Measurements from ENCODE around the gene RALGAPA2. TPM values are rescaled to one million over a fixed set of nuclear protein-coding genes. Genes with fewer than 3 reads are reported as not detected.

RALGAPA2 gene
- total RNA-seq, 4 donors from 2014 or later, result 25.9 to 48.9 (median 38.6) TPM

DNA sequence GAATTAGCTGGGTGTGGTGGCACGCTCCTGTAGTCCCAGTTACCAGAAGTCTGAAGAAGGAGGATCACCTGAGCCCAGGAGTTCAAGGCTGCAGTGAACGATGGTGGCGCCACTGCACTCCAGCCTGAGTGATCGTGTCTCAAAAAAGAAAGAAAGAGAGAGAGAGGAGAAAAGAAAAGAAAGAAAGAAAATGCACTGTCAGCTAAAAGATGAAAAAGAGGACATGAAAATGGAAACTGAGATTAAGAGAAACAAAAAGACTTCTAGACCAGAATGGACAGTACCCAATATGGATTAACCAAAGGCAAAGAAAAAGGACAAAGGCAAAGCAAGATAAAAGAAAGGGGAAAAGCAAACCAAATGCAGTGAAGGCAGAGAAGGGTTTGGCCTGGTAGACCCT, 9.0 kb upstream of the RALGAPA2 start:
- Histone ChIP-seq H3K36me3 (no peaks in the 10 kb centered on the region), H3K4me1 (no peaks in the 10 kb centered on the region), H3K27me3 (no peaks in the 10 kb centered on the region), H3K27ac (no peak overlapping the region), H3K9me3 (no peaks in the 10 kb centered on the region), H3K4me3 (no peak overlapping the region)
- no peak for TF ChIP-seq POLR2A (IDR thresholded peaks at IDR 0.05)
- TF ChIP-seq, protein P1, sequence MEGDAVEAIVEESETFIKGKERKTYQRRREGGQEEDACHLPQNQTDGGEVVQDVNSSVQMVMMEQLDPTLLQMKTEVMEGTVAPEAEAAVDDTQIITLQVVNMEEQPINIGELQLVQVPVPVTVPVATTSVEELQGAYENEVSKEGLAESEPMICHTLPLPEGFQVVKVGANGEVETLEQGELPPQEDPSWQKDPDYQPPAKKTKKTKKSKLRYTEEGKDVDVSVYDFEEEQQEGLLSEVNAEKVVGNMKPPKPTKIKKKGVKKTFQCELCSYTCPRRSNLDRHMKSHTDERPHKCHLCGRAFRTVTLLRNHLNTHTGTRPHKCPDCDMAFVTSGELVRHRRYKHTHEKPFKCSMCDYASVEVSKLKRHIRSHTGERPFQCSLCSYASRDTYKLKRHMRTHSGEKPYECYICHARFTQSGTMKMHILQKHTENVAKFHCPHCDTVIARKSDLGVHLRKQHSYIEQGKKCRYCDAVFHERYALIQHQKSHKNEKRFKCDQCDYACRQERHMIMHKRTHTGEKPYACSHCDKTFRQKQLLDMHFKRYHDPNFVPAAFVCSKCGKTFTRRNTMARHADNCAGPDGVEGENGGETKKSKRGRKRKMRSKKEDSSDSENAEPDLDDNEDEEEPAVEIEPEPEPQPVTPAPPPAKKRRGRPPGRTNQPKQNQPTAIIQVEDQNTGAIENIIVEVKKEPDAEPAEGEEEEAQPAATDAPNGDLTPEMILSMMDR (IDR thresholded peaks at IDR 0.05), result no peak
- intact Hi-C loops (cut with DNase I; ENCODE audit: low total_unique reads), result no loop called here
- no peak for DNase-seq

GRCh38 chr20:20720158-20720557, 7.7 kb upstream of the RALGAPA2 start:
- no peaks in the 10 kb centered on the region for H3K9me3 ChIP-seq
- intact Hi-C loops (cut with DNase I; ENCODE audit: low total_unique reads), result no loop called here
- no peaks in the 10 kb centered on the region for H3K36me3 ChIP-seq
- H3K4me3 ChIP-seq, result no peak overlapping the region
- DNase-seq, result no peak
- H3K4me1 ChIP-seq, result no peaks in the 10 kb centered on the region
- H3K27me3 ChIP-seq, result no peaks in the 10 kb centered on the region
- no peak overlapping the region for H3K27ac ChIP-seq
- TF ChIP-seq, protein P1 (IDR thresholded peaks at IDR 0.05), result no peak
- no peak for TF ChIP-seq POLR2A (IDR thresholded peaks at IDR 0.05)

GRCh38 chr20:20719411-20719810, 7.0 kb upstream of the RALGAPA2 start:
- H3K4me3 ChIP-seq, result no peak overlapping the region
- no peak for TF ChIP-seq POLR2A (IDR thresholded peaks at IDR 0.05)
- TF ChIP-seq, protein P1 (IDR thresholded peaks at IDR 0.05), result no peak
- H3K9me3 ChIP-seq, result no peaks in the 10 kb centered on the region
- H3K4me1 ChIP-seq, result no peaks in the 10 kb centered on the region
- no peaks in the 10 kb centered on the region for H3K27me3 ChIP-seq
- no peaks in the 10 kb centered on the region for H3K36me3 ChIP-seq
- intact Hi-C loops (cut with DNase I; ENCODE audit: low total_unique reads), result no loop called here
- H3K27ac ChIP-seq, result no peak overlapping the region
- DNase-seq, result no peak

- Histone ChIP-seq H3K27ac (peak overlapping the region; percentile 90 to 95), H3K4me1 (no peaks in the 10 kb centered on the region), H3K4me3 (peak overlapping the region; percentile 69 to 83), H3K9me3 (no peaks in the 10 kb centered on the region), H3K36me3 (no peaks in the 10 kb centered on the region), H3K27me3 (no peaks in the 10 kb centered on the region)
- TF ChIP-seq, protein P1 (IDR thresholded peaks at IDR 0.05), result no peak
- TF ChIP-seq POLR2A (IDR thresholded peaks at IDR 0.05), result no peak
- DNase-seq, result peak in 1 of 2 donors; percentile 20
- intact Hi-C loops (cut with DNase I; ENCODE audit: low total_unique reads), result no loop called here
Measured at GRCh38 chr20:20713244-20713765, 861 bp upstream of the RALGAPA2 start.

- intact Hi-C loops (cut with DNase I; ENCODE audit: low total_unique reads), result no loop called here
- Histone ChIP-seq H3K4me3 (peak overlapping the region; percentile 69 to 83), H3K27me3 (no peaks in the 10 kb centered on the region), H3K36me3 (no peaks in the 10 kb centered on the region), H3K4me1 (no peaks in the 10 kb centered on the region), H3K27ac (peak overlapping the region; percentile 90 to 95), H3K9me3 (no peaks in the 10 kb centered on the region)
- DNase-seq, result no peak
- no peak for TF ChIP-seq POLR2A (IDR thresholded peaks at IDR 0.05)
- TF ChIP-seq, protein P1 (IDR thresholded peaks at IDR 0.05), result no peak
Measured at GRCh38 chr20:20712004-20712473, 405 bp downstream of the RALGAPA2 start.
